Parathyroid adenoma (tissue), 2 donors: ENCODE measurements around the gene NDUFS6.

Source experiments
- H2AFZ ChIP-seq: fragments of 300-600 bp; sonication (generic); one replicate; pipeline ENCODE4 v1.7.0; 2017; ENCODE audit warnings: antibody characterized with exemption, mild to moderate bottlenecking
- H3K27ac ChIP-seq: fragments of 300-600 bp; sonication (generic); one replicate; pipeline ENCODE4 v1.7.0; 2017
- H3K27me3 ChIP-seq: fragments of 300-600 bp; sonication (generic); one replicate; pipeline ENCODE4 v1.7.0; 2017; ENCODE audit warnings: low read length; ENCODE audit not compliant: control insufficient read depth, insufficient read depth
- H3K36me3 ChIP-seq: fragments of 300-600 bp; sonication (generic); one replicate; pipeline ENCODE4 v1.7.0; 2017; ENCODE audit warnings: low read length; ENCODE audit not compliant: control insufficient read depth, insufficient read depth
- H3K4me1 ChIP-seq: fragments of 300-600 bp; sonication (generic); one replicate; pipeline ENCODE4 v1.7.0; 2017; ENCODE audit warnings: control low read depth
- H3K4me2 ChIP-seq: fragments of 300-600 bp; sonication (generic); one replicate; pipeline ENCODE4 v1.7.0; 2017; ENCODE audit warnings: low read length
- H3K4me3 ChIP-seq: fragments of 300-600 bp; sonication (generic); one replicate; pipeline ENCODE4 v1.7.0; 2017; ENCODE audit warnings: low read depth, low read length
- H3K79me2 ChIP-seq: fragments of 300-600 bp; sonication (generic); one replicate; pipeline ENCODE4 v1.7.0; 2017; ENCODE audit warnings: control low read depth
- H3K9ac ChIP-seq: fragments of 300-600 bp; sonication (generic); one replicate; pipeline ENCODE4 v1.7.0; 2017; ENCODE audit warnings: mild to moderate bottlenecking
- H3K9me3 ChIP-seq: fragments of 300-600 bp; sonication (generic); one replicate; pipeline ENCODE4 v1.7.0; 2017; ENCODE audit warnings: low read length; ENCODE audit not compliant: control insufficient read depth
- CTCF ChIP-seq: fragments of 300-600 bp; sonication (generic); IDR thresholded peaks from one replicate; pipeline ENCODE4 v1.7.0; 2017; ENCODE audit warnings: antibody characterized with exemption, mild to moderate bottlenecking
- donor health status: primary hyperparathyroidism.

NDUFS6 gene

GRCh38 chr5:1824903-1825841 lies 24.0 kb downstream of the NDUFS6 start:
- Histone ChIP-seq H3K79me2 (no peaks in the 10 kb centered on the region), H3K27me3 (no peaks in the 10 kb centered on the region), H2AFZ (no peak overlapping the region), H3K9me3 (no peaks in the 10 kb centered on the region), H3K4me2 (no peak overlapping the region), H3K9ac (no peak overlapping the region), H3K36me3 (no peaks in the 10 kb centered on the region), H3K27ac (no peak overlapping the region), H3K4me3 (no peak overlapping the region), H3K4me1 (no peaks in the 10 kb centered on the region)
- TF ChIP-seq CTCF: no peak

DNA sequence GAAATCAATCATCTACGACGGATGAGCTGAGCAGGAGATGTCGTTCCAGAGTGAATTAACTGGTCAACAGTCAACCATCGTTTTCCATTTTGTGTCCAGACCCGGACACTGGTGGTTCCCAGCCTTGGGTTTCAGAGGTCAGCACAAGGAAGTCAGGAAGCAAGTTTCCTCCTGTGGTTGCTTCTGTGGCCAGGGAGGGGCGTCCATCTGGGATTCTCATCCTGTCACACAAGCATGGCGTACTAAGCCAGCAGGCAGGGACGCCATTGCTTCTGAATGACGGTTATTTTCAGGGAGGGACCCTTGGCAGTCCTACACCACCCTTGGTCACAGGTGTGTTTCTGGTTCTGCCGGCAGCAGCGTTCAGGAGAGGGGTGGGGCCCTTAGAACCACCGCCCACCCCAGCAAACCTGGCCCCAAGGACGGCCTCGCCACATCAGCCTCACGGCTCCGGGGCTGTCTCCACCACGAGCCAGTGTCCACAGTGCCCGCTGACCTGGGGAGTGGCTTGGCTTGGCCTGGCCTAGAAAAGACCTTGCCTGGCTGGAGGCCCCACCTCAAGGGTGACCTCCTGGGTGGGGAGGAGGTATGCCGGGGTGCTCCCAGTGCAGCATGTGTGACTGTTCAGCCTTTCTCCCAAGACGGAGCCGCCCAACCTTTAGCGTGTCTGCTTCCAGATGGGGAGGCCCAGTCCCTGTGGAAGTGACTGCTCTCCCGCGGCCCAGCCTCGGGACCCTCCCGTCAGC lies 25.2 kb downstream of the NDUFS6 start:
- Histone ChIP-seq H3K4me3 (no peak overlapping the region), H3K36me3 (no peaks in the 10 kb centered on the region), H3K79me2 (no peaks in the 10 kb centered on the region), H3K27me3 (no peaks in the 10 kb centered on the region), H2AFZ (no peak overlapping the region), H3K27ac (no peak overlapping the region), H3K9ac (no peak overlapping the region), H3K4me2 (no peak overlapping the region), H3K4me1 (no peaks in the 10 kb centered on the region), H3K9me3 (no peaks in the 10 kb centered on the region)
- no peak for TF ChIP-seq CTCF

- no peaks in the 10 kb centered on the region for H3K79me2 ChIP-seq
- no peak overlapping the region for H3K27ac ChIP-seq
- H3K9me3 ChIP-seq: no peaks in the 10 kb centered on the region
- H3K4me2 ChIP-seq: no peak overlapping the region
- H3K9ac ChIP-seq: no peak overlapping the region
- no peak for TF ChIP-seq CTCF
- H3K36me3 ChIP-seq: no peaks in the 10 kb centered on the region
- H3K4me1 ChIP-seq: no peaks in the 10 kb centered on the region
- H2AFZ ChIP-seq: no peak overlapping the region
- H3K27me3 ChIP-seq: no peaks in the 10 kb centered on the region
- H3K4me3 ChIP-seq: no peak overlapping the region
These were observed 26.0 kb downstream of the NDUFS6 start for GRCh38 chr5:1827025-1827885.

DNA sequence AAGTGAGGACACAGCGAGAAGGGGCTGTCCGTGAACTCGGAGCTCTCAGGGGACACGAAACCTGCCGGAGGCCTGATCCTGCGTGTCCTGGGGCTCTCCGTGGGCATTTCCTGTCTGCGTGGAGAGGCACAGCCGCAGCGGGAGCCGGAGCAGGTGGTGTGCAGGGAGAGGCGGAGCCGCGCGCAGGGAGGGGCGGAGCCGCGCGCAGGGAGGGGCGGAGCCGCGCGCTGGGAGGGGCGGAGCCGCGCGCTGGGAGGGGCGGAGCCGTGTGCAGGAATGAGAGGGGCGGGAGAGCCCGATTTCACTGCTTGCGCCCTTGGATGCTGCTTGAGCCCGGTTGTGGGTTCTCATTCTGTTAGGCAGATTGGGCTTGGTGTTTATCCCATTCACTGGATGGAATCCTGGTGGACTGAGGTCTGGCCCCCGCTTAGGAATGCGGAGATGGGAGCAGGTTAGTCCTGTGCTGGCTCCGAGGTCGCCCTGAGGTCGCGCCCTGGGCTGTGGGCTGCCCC lies 26.7 kb downstream of the NDUFS6 start:
- Histone ChIP-seq H2AFZ (no peak overlapping the region), H3K9me3 (no peaks in the 10 kb centered on the region), H3K27me3 (no peaks in the 10 kb centered on the region), H3K9ac (no peak overlapping the region), H3K27ac (no peak overlapping the region), H3K36me3 (no peaks in the 10 kb centered on the region), H3K79me2 (no peaks in the 10 kb centered on the region), H3K4me1 (no peaks in the 10 kb centered on the region), H3K4me2 (no peak overlapping the region), H3K4me3 (no peak overlapping the region)
- no peak for TF ChIP-seq CTCF
